NCI-H2171 treated with DMSO at 0.1 percent for 48 hours (cell line): ENCODE measurements around the gene GNG10.
A peak's percentile ranks its signal among the peaks of the same experiment; 100 is the strongest.
"Not testable (repeated sequence)": the region's sequence is repeated elsewhere in the genome, so short reads cannot be mapped to it uniquely, and the experiment has no call there.

Experiments used
- DNase-seq: peaks from one replicate; lab custom pipeline; 2025; lab: John Stamatoyannopoulos, UW

Gene GNG10

DNA sequence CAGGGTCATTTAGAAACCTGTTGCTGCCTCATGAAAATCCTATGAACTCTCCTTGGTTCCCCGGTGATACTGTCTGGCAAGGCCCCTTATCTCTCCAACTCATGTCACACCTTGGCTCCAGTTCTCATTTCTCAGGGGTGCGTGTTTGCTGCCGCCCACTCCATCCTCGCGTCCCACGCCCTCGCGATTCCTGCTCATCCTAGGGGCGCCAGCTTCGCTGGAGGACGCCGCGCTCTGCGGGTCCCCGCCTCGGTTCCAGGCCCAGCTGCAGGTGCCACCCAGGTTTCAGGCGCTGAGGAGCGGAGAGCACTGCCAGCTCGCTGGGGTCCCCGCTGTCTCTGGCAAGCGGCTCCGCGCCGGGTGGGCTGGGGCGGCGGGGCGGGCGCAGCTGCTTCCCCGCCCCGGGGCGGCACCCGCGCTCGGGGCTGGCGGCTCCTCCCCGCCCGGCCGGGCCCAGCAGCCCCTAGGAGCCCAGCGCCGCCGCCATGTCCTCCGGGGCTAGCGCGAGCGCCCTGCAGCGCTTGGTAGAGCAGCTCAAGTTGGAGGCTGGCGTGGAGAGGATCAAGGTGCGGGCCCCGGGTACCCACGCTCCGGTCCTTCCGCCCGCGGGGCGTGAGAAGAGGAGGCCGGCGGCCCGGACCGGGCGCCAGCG is at the start of gene GNG10:
TSS of gene GNG10 (plus strand) at position 456 of the 652 bp plus-strand sequence. CDS start at position 486, 30 bp downstream.
- peak; percentile 62 for DNase-seq

DNA sequence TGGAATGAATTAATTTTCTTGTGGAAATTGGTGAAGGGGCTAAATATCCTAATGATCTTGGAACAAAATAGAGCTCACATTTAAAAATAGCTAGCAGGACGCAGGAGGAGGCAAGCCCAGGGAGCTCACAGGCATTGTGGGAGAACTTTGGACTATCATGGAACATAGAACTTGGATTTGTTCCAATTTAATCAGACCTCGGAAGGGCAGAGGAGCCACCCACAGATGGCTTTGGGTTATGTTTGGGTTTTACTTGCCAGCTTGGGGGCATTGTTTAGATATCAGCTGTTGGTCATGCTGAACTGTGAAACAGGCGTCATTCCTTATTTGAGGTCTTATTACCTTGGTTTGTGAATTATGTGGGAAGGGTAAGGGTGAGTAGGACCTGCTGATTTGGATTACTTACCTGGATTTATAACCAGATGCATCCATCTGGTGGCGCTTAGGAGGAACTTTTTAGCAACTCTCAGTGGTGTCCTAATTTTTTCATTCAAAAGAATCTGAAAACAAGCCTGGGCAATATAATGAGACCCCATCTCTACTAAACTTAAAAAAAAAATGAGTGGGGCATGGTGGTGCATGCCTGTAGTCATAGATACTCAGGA is 47.9 kb upstream of the GNG10 start:
- DNase-seq = no peak

- DNase-seq = no peak
Observed at GRCh38 chr9:111615928-111616327, 45.5 kb upstream of the GNG10 start.

DNA sequence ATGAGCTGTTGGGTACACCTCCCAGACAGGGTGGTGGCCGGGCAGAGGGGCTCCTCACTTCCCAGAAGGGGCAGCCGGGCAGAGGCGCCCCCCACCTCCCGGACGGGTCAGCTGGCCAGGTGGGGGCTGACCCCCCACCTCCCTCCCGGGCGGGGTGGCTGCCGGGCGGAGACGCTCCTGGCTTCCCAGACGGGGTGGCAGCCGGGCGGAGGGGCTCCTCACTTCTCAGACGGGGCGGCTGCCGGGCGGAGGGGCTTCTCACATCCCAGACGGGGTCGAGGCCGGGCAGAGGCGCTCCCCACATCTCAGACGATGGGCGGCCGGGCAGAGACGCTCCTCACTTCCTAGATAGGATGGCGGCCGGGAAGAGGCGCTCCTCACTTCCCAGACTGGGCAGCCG is 44.1 kb upstream of the GNG10 start:
- DNase-seq = not testable (repeated sequence)

GRCh38 chr9:111621895-111622480 is 39.4 kb upstream of the GNG10 start:
- no peak for DNase-seq

DNA sequence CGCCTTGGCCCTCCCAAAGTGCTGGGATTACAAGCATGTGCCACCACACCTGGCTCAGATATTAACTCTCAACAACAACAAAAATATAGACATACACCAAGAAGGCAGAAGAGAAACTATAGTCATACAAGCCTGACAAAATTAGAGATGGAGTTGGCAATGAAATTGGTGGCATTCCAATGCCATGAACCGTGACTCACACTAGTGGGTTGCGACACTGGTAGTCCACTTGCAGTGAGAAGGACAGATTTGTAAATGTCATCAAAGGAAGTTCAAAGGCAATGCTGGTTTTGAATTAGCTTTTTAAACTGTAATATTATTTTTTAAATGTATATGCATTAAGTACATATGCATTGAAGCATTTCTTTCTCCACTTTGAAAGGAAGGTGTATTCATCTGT is 38.8 kb upstream of the GNG10 start:
- no peak for DNase-seq

DNA sequence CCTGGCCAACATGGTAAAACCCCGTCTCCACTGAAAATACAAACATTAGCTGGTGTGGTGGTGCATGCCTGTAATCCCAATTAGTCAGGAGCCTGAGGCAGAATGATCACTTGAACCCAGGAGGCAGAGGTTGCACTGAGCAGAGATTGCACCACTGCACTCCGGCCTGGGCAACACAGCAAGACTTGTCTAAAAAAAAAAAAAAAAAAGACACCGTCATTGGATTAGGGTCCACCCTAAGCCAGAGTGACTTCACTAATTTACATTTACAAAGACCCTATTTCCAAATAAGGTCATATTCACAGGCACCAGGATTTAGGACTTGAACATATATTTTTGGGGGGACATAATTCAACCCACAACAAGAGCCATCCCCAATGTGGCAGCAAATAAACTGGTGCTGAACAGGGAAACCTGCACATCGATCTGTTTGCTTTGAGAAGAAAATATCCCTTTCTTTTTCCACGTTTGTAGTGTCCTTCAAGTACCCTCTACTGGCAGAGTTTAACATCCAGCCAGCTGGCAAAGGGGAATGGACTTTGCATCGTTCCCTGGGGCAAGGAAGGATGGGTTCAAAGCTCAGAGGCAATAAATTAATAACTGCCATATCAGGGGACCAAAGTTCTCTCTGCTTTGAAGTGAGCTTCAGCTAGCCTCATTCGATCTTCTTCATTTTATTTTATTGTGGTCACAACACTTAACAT is 34.0 kb upstream of the GNG10 start:
- no peak for DNase-seq

DNA sequence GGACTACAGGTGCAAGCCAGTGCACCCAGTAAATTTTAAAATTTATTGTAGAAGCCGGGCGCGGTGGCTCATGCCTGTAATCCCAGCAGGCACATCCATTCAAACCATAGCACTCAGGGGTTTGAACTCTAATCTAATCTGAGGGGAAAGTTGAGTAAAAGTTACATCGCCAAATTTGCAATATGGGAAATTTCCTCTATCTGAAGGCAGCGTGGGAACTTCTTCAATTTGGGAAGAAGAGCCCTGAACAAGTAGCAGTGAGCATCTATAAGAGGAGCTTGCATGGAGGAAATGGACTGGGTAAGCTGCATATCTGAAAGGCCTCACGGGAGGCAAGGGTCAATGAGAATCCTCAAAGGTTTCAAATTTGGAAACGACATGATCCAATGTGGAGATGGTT is 33.0 kb upstream of the GNG10 start:
- no peak for DNase-seq

- no peak for DNase-seq
Observed at GRCh38 chr9:111630182-111630963, 31.0 kb upstream of the GNG10 start.

- no peak for DNase-seq
Observed at GRCh38 chr9:111630964-111631213, 30.5 kb upstream of the GNG10 start.

DNA sequence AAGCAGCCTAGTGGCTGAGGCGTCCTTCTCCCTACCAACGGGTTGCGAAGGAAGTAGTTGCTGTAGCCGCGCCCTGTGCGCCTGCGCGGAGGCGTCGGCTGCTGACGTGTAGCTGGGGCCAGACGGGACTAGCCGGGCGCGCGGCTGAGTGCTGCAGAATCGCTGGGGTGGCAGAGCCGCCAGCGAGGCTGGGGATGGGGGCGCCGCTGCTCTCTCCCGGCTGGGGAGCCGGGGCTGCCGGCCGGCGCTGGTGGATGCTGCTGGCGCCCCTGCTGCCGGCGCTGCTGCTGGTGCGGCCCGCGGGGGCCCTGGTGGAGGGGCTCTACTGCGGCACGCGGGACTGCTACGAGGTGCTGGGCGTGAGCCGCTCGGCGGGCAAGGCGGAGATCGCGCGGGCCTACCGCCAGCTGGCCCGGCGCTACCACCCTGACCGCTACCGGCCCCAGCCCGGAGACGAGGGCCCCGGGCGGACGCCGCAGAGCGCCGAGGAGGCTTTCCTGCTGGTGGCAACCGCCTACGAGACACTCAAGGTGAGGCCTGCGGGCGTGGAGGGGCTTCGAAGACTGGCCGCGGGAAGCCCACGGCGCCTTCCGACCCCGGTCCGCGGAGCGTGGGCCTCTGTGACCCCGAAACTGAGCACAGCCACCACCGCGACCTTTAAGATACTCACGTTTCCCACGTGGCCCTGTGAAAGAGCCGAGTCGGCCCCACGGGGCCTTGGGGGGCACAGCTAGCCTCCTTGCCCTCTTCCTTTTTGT is 30.0 kb upstream of the GNG10 start, which contains the start of gene DNAJC25:
TSS of gene DNAJC25 (plus strand) at position 121 of the 758 bp plus-strand sequence. CDS start at position 195, 74 bp downstream.
- peak; percentile 98 for DNase-seq

DNA sequence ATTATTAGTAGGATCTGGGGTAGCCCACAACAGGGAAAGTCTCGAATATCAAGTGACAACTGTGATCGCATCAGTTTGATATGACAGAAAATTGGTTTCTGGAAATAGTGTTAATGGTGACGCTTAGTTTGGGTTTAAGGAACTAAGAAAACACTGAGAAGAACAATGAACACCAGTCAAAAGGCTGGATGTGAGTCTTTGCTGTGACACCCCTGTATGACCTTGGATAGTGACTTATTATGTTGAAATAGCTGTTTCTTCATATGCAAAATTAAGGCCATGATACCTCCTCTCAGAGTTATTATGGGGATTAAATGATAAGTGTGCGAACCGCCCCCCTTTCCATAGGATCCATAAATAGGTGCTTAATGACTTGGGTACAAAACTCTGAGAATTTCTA is 29.3 kb upstream of the GNG10 start:
- no peak for DNase-seq

- DNase-seq = no peak
Observed at GRCh38 chr9:111632695-111633388, 28.6 kb upstream of the GNG10 start.

- DNase-seq = no peak
Observed at GRCh38 chr9:111633389-111633736, 28.0 kb upstream of the GNG10 start.

GRCh38 chr9:111634860-111635259 is 26.5 kb upstream of the GNG10 start:
- no peak for DNase-seq

GRCh38 chr9:111637421-111637950 is 23.9 kb upstream of the GNG10 start:
- DNase-seq = no peak

- no peak for DNase-seq
Observed at GRCh38 chr9:111644195-111644772, 17.1 kb upstream of the GNG10 start.

DNA sequence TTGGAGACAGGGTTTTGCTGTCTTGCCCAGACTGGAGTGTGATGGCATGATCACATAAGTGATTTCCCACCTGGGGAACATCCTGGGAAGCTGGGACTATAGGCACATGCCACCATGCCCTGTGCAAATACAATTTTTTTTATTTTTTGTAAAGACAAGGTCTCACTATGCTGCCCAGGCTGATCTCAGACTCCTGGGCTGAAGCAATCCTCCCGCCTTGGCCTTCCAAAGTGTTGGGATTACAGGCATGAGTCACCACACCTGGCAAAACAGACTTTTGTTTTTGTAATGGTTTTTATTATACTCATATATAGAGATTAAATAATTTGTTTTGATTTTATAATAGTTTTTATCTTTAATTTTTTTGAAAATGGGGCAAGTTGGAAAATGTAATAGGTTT is 15.6 kb upstream of the GNG10 start:
- no peak for DNase-seq

GRCh38 chr9:111646417-111646816 is 15.0 kb upstream of the GNG10 start:
- DNase-seq = no peak

GRCh38 chr9:111648066-111648465 is 13.3 kb upstream of the GNG10 start:
- no peak for DNase-seq
